Right forelimb (tissue), 1 donor: ENCODE data around the gene NUDT8.
"Not testable (repeated sequence)": the region's sequence is repeated elsewhere in the genome, so short reads cannot be mapped to it uniquely, and the experiment has no call there.

Experiments
- DNase-seq: peaks from one replicate; pipeline ENCODE4 v3.0.0-alpha.2; 2018

Gene NUDT8

DNA sequence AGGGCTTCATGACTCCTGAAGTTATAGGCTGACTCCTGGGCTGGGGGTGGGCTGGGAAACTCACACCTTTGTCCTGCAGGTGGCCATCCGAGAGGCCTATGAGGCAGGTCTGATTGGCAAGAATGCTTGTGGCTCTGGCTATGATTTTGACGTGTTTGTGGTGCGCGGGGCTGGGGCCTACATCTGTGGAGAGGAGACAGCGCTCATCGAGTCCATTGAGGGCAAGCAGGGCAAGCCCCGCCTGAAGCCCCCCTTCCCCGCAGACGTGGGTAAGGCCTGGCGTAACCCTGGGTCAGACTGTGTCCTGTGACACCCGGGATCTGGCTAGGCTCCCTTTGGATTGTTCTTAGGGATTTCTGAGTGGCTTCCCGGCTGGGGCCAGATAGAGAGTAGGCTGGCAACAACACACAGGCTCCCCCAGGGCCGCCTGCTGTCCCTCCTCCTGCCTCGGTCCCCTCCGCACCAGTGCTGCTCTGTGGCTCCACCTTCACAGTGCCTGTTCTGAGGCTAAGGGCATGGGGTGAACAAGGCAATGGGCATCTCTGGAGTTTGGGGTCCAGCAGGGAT is 19.4 kb downstream of the NUDT8 start:
- DNase-seq, result no peak

DNA sequence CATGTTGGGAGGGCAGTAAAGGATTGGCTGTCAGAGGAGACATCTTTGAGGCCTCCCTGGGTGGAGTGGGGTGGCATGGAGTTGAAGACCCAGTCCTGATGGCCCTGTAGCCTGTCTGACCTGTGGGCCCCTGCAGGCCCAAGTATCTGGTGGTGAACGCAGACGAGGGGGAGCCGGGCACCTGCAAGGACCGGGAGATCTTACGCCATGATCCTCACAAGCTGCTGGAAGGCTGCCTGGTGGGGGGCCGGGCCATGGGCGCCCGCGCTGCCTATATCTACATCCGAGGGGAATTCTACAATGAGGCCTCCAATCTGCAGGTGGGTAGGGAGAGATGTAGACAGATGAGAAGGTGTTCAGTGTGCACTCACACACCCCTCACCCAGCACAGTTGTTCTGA is 20.4 kb downstream of the NUDT8 start:
- no peak for DNase-seq

DNA sequence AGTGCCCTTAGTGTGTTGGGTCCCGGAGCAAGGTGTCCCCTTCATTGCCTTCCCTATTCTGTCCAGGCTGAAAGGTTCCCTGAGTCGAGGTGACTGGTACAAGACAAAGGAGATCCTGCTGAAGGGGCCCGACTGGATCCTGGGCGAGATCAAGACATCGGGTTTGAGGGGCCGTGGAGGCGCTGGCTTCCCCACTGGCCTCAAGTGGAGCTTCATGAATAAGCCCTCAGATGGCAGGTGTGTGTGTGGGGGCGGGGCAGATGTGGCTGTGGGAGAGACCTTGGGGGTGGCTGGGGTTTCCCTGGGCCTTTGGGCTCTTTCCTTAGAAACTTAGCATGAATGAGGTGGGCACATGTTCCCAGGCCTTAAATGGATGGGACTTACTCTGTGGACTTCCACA is 21.3 kb downstream of the NUDT8 start:
- DNase-seq, result no peak

- DNase-seq, result no peak
Measured at GRCh38 chr11:67607507-67607906, 22.2 kb downstream of the NUDT8 start.

DNA sequence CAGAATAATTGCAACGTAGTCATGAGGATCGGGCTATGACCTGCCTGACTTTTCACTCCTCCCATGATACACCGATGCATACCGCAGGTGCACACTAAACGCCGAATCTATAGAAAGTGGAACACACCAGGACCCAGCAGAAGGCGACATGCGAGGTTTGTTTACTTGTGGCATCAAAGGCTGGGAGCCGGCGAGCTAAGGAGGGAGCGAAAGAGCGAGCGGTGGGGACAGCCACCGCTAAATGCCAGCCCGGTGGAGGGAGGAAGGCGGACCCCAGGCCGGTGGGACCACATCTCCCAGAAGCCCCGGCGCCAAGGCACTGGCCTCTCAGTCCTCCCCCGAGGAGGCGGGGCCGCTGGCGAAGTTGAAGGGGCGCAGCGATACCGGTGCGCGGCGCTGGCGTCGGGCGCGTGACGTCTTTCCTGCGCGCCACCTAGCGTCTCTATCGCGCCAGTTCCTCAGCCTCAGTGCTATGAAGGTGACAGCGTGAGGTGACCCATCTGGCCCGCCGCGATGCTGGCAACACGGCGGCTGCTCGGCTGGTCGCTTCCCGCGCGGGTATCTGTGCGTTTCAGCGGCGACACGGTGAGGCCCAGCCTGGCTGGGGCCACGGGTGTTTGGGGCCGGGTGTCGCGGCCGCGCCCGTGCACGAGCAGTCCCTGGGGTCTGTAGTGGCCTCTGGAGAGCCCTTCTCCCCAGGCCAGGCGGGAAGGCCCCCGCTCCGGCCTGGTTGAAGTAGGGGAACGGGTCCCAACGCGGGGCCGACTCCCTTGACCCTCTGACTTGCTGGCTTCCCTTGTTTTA is 23.0 kb downstream of the NUDT8 start, which contains the start of gene NDUFV1:
Gene NDUFV1 (plus strand): TSS at position 445 of the 804 bp plus-strand sequence. CDS start 69 bp downstream, at position 514.
- peak; percentile 98 for DNase-seq

DNA sequence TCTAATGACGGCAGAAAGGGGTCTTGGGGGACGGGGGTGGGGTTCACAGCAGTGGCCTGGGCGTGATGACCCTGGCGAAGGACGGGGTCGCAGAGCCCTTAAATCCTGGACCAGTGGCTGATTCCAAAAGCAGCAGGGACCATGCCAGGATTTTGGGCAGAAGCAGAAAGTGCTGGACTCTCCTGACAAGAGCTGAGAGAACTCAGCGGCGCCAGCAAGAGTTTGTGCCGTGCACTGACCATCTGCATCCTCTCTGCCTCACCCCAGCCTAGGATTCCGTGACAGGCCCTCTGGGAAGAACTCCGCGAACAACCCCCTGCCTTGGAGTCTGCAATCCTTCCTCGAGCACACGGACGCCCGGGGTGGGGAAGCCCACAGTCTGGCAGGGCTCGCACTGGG is 23.6 kb downstream of the NUDT8 start:
- no peak for DNase-seq

- DNase-seq, result no peak
Measured at GRCh38 chr11:67605231-67606011, 24.3 kb downstream of the NUDT8 start.

GRCh38 chr11:67604815-67605214 is 24.9 kb downstream of the NUDT8 start:
- no peak for DNase-seq

- DNase-seq, result not testable (repeated sequence)
Measured at GRCh38 chr11:67604119-67604518, 25.6 kb downstream of the NUDT8 start.

GRCh38 chr11:67601098-67601497 is 28.6 kb downstream of the NUDT8 start:
- DNase-seq, result no peak

- no peak for DNase-seq
Measured at GRCh38 chr11:67600324-67601029, 29.3 kb downstream of the NUDT8 start.

- no peak for DNase-seq
Measured at GRCh38 chr11:67599149-67599548, 30.6 kb downstream of the NUDT8 start.

DNA sequence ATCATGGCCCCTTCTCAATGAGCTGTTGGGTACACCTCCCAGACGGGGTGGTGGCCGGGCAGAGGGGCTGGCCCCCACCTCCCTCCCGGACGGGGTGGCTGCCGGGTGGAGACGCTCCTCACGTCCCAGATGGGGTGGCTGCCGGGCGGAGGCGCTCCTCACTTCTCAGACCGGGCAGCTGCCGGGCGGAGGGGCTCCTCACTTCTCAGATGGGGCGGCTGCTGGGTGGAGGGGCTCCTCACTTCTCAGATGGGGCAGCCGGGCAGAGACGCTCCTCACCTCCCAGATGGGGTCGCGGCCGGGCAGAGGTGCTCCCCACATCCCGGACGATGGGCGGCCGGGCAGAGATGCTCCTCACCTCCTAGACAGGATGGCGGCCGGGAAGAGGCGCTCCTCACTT is 31.8 kb downstream of the NUDT8 start:
- not testable (repeated sequence) for DNase-seq

DNA sequence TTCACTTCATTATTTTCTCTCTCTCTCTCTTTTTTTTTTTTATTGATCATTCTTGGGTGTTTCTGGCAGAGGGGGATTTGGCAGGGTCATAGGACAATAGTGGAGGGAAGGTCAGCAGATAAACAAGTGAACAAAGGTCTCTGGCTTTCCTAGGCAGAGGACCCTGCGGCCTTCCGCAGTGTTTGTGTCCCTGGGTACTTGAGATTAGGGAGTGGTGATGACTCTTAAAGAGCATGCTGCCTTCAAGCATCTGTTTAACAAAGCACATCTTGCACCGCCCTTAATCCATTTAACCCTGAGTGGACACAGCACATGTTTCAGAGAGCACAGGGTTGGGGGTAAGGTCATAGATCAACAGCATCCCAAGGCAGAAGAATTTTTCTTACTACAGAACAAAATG is 32.3 kb downstream of the NUDT8 start:
- not testable (repeated sequence) for DNase-seq

GRCh38 chr11:67596753-67597300 is 32.9 kb downstream of the NUDT8 start:
- no peak for DNase-seq

DNA sequence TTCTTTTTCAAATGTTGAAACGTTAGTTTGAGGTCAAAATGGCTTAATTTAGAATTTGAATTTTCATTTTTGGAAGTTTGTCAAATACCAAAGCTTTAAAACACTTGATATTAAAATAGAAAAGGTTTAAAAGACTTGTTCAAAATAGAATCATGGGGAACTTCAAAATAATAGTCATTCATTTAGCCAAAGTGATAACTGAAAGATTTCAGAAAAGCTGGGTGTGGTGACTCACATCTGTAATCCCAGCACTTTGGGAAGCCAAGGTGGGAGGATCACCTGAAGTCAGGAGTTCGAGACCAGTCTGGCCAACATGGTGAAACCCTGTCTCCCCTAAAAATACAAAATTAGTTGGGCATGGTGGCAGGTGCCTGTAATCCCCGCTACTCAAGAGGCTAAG is 35.3 kb downstream of the NUDT8 start:
- DNase-seq, result no peak

- no peak for DNase-seq
Measured at GRCh38 chr11:67593565-67593905, 36.2 kb downstream of the NUDT8 start.

DNA sequence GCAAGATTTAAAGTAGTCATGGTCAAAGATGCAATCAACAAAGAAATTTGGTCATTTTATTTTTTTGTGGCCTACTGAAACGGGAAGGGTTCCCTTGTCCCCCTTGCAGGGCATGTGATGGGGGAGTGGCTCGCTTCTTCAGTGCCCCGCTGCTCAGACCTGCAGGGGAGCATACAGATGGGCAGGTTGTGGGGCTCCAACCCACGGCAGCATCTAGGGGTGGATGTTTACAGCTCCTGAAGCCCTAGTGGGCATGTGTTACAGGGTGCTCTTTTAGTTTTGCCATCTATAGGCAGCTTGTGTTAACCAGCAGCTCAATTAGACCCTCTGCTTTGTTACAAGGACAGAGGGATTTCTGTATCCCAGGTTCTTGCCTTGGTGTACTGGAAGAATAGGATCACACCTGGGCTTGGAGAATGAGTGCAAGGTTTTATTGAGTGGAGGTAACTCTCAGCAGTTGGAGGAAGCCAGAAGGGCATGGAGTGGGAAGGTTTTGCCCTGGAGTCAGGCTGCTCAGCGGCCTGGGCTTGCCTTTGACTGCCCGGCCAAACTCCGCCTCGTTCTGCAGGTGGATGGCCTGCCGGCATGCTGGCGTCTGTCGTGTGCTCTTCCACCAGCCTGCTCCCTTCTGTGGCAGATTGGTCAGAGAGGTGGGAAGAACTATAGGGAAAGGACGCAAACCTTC is 36.7 kb downstream of the NUDT8 start:
- no peak for DNase-seq

- DNase-seq, result not testable (repeated sequence)
Measured at GRCh38 chr11:67588899-67589415, 40.8 kb downstream of the NUDT8 start.

DNA sequence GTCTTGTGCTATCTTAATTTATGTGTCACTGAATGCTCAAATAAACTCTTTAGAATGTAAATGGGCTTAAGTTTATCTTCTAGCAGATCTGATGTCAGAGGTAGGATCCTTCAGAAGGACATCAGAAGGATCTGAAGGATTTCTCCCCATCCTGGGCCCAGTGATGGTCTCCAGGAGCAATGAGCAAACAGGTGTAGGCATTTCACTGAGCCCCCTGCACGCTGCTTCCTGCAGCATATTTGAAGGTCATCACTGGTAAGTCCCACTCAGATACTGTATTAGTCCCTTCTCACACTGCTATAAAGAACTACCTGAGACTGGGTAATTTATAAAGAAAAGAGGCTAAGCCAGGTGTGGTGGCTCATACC is 41.6 kb downstream of the NUDT8 start:
- DNase-seq, result no peak

DNA sequence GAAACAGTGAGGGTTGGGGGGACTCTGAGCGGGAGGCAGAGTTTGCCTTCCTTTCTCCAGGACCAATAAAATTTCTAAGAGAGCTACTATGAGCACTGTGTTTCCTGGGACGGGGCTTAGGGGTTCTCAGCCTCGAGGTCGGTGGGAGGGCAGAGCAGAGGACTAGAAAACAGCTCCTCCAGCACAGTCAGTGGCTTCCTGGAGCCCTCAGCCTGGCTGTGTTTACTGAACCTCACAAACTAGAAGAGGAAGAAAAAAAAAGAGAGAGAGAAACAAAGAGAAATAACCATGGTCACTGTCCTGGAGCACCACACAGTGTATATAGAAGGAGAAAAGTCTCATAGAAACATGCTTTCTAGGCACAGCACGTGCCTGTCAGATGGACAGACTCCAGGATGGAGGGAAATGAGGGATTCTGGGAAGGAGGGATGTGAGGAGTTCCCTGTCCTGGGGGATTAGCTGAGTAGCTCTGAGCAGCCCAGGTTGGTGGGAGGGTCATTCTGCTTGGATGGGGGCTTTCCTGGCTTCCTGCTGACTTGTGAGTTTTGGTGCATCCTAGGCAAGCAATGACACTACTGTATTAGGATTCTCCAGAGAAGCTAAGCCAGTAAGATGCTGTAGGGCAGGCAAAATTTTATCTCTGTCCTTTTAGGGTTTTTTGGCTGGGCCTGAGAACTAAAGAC is 43.0 kb downstream of the NUDT8 start:
- no peak for DNase-seq

- DNase-seq, result no peak
Measured at GRCh38 chr11:67585911-67586310, 43.8 kb downstream of the NUDT8 start.
